Measurements from ENCODE around the gene PIK3C2G.

- TF ChIP-seq POLR2A (IDR thresholded peaks at IDR 0.05) (no peak), CTCF (IDR thresholded peaks at IDR 0.05) (no peak), EP300 (IDR thresholded peaks at IDR 0.05) (no peak), POLR2AphosphoS5 (IDR thresholded peaks at IDR 0.05) (no peak)
These were observed 78.3 kb downstream of the PIK3C2G start for GRCh38 chr12:18339633-18340032.

All from stomach (tissue), 4 donors.